HepG2 (cell line): ENCODE data around the gene RARA. TPM values are rescaled to one million over a fixed set of nuclear protein-coding genes. Genes with fewer than 3 reads are reported as not detected.

Experiments used
- CREM ChIP-seq, 2 experiments: sonication (generic) in 1 of 2; formaldehyde crosslinking in 1 of 2; IDR thresholded peaks; 2 replicates each; pipeline versions ENCODE4 v1.4.0 to v1.6.1; 2016 to 2020; ENCODE audit warnings: antibody characterized with exemption in 1 of 2, mild to moderate bottlenecking in 1 of 2, missing genetic modification reagents in 1 of 2
- ETV5 ChIP-seq: IDR thresholded peaks from 2 replicates; pipeline ENCODE4 v1.6.1; 2018; ENCODE audit warnings: missing biosample characterization, missing genetic modification reagents, inconsistent platforms, borderline replicate concordance
- HNRNPH1 ChIP-seq: fragments of 200-400 bp; formaldehyde crosslinking; optimal IDR thresholded peaks from 2 replicates; pipeline ENCODE3; 2017; ENCODE audit warnings: mild to moderate bottlenecking, low read depth, low read length
- KLF11 ChIP-seq: IDR thresholded peaks from 2 replicates; pipeline ENCODE4 v1.6.1; 2016; ENCODE audit warnings: missing compliant biosample characterization
- MAFF ChIP-seq: IDR thresholded peaks from 2 replicates; pipeline ENCODE4 v1.6.1; 2011; ENCODE audit warnings: low read depth, low read length, improper control_type of control experiment
- MLLT10 ChIP-seq: sonication (generic); formaldehyde crosslinking; IDR thresholded peaks from 2 replicates; pipeline ENCODE4 v1.4.0; 2020; ENCODE audit warnings: missing genetic modification reagents
- NFE2L2 ChIP-seq: fragments of 150-350 bp; IDR thresholded peaks from 2 replicates; pipeline ENCODE4 v1.6.1; 2014; ENCODE audit warnings: low read length
- RFX1 ChIP-seq: fragments of 450-650 bp; IDR thresholded peaks from 2 replicates; pipeline ENCODE4 v1.6.1; 2017
- SATB2 ChIP-seq: sonication (generic); formaldehyde crosslinking; IDR thresholded peaks from 2 replicates; pipeline ENCODE4 v1.5.0; 2020; ENCODE audit warnings: missing genetic modification reagents
- SP2 ChIP-seq: sonication (generic); formaldehyde crosslinking; IDR thresholded peaks from 2 replicates; pipeline ENCODE4 v1.5.1; 2020; ENCODE audit warnings: mild to moderate bottlenecking, missing genetic modification reagents
- SSRP1 ChIP-seq: IDR thresholded peaks from 2 replicates; pipeline ENCODE4 v1.6.1; 2016; ENCODE audit warnings: control low read depth
- TARDBP ChIP-seq: sonication (generic); formaldehyde crosslinking; IDR thresholded peaks from 2 replicates; pipeline ENCODE4 v1.8.0; 2022; ENCODE audit warnings: mild to moderate bottlenecking, missing genetic modification reagents
- THAP11 ChIP-seq: IDR thresholded peaks from 2 replicates; pipeline ENCODE4 v1.6.1; 2016; ENCODE audit warnings: missing biosample characterization, missing genetic modification reagents
- TOPORS ChIP-seq: sonication (generic); formaldehyde crosslinking; IDR thresholded peaks from 2 replicates; pipeline ENCODE4 v1.8.0; 2023; ENCODE audit warnings: mild to moderate bottlenecking, missing genetic modification reagents
- TP53 ChIP-seq: sonication (generic); formaldehyde crosslinking; conservative IDR thresholded peaks from 2 replicates; pipeline ENCODE4 v1.4.0; 2020; ENCODE audit warnings: missing genetic modification reagents
- polyA plus RNA-seq, 8 experiments: library from polyadenylated mRNA; depleted of rRNA in 3 of 8; stranded (reverse) in 7 of 8; unstranded in 1 of 8; fragments of >200 nt; fragmentation: Illumina TruSeq in 4 of 8; extraction: Trizol in 4 of 8; gene quantifications; 2 replicates each; pipeline versions ENCODE4 v1.2.1 to v1.2.3, GENCODE V29; 2011 to 2016; ENCODE audit warnings: low read depth in 4 of 8, missing spikeins in 1 of 8, mixed read lengths in 1 of 8; ENCODE audit not compliant: insufficient read depth in 1 of 8
- total RNA-seq, 5 experiments: library from RNA; depleted of rRNA; stranded (reverse); fragments of >200 nt; fragmentation: Illumina TruSeq; extraction: Trizol; gene quantifications; 2 replicates each; pipeline ENCODE4 v1.2.3, GENCODE V29; 2016; ENCODE audit warnings: low read depth in 1 of 5
- TF ChIP-seq, protein P1 (sequence below): sonication (generic); formaldehyde crosslinking; IDR thresholded peaks from 2 replicates; pipeline ENCODE4 v1.5.0; 2020; ENCODE audit warnings: mild to moderate bottlenecking, missing genetic modification reagents, borderline replicate concordance
- TF ChIP-seq, protein P2 (sequence below): IDR thresholded peaks from 2 replicates; pipeline ENCODE4 v1.6.1; 2016; ENCODE audit warnings: low read depth, control low read depth
- TF ChIP-seq, protein P3 (sequence below): sonication (generic); formaldehyde crosslinking; IDR thresholded peaks from 2 replicates; pipeline ENCODE4 v1.4.0; 2020; ENCODE audit warnings: mild to moderate bottlenecking, missing genetic modification reagents

RARA gene
- total and polyA plus RNA-seq, 2 of the 13 experiments (the other 11 are each of a cell fraction or from before 2014, with no cell fraction given) = 6.4 to 8.6 TPM

DNA sequence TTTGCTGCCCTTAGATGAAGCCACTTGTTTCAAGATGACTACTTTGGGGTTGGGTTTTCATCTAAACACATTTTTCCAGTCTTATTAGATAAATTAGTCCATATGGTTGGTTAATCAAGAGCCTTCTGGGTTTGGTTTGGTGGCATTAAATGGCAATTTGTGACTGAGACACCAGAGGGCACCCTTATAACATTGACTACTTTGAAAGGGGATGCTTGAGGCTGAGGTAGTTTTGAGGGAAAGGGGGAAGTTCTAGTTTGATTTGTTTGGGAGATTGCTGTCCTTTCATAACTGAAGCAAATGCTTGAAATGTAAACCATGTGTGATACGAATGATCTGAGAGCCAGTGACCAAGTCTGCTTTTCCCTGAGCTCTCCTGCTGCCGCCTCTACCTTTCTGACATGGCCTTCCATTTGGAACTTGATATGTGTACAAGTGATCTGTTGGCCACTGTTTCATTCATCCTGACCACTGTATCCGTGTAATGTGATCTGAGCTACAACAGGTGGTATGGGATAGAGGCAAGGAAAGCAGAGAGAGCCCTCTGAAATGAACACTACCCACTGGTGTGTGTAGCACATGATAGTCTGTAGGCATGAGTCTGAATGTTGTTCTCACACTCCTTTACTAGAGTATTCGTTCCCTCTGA lies 5.8 kb upstream of the RARA start (continued):
- TF ChIP-seq, protein P1, sequence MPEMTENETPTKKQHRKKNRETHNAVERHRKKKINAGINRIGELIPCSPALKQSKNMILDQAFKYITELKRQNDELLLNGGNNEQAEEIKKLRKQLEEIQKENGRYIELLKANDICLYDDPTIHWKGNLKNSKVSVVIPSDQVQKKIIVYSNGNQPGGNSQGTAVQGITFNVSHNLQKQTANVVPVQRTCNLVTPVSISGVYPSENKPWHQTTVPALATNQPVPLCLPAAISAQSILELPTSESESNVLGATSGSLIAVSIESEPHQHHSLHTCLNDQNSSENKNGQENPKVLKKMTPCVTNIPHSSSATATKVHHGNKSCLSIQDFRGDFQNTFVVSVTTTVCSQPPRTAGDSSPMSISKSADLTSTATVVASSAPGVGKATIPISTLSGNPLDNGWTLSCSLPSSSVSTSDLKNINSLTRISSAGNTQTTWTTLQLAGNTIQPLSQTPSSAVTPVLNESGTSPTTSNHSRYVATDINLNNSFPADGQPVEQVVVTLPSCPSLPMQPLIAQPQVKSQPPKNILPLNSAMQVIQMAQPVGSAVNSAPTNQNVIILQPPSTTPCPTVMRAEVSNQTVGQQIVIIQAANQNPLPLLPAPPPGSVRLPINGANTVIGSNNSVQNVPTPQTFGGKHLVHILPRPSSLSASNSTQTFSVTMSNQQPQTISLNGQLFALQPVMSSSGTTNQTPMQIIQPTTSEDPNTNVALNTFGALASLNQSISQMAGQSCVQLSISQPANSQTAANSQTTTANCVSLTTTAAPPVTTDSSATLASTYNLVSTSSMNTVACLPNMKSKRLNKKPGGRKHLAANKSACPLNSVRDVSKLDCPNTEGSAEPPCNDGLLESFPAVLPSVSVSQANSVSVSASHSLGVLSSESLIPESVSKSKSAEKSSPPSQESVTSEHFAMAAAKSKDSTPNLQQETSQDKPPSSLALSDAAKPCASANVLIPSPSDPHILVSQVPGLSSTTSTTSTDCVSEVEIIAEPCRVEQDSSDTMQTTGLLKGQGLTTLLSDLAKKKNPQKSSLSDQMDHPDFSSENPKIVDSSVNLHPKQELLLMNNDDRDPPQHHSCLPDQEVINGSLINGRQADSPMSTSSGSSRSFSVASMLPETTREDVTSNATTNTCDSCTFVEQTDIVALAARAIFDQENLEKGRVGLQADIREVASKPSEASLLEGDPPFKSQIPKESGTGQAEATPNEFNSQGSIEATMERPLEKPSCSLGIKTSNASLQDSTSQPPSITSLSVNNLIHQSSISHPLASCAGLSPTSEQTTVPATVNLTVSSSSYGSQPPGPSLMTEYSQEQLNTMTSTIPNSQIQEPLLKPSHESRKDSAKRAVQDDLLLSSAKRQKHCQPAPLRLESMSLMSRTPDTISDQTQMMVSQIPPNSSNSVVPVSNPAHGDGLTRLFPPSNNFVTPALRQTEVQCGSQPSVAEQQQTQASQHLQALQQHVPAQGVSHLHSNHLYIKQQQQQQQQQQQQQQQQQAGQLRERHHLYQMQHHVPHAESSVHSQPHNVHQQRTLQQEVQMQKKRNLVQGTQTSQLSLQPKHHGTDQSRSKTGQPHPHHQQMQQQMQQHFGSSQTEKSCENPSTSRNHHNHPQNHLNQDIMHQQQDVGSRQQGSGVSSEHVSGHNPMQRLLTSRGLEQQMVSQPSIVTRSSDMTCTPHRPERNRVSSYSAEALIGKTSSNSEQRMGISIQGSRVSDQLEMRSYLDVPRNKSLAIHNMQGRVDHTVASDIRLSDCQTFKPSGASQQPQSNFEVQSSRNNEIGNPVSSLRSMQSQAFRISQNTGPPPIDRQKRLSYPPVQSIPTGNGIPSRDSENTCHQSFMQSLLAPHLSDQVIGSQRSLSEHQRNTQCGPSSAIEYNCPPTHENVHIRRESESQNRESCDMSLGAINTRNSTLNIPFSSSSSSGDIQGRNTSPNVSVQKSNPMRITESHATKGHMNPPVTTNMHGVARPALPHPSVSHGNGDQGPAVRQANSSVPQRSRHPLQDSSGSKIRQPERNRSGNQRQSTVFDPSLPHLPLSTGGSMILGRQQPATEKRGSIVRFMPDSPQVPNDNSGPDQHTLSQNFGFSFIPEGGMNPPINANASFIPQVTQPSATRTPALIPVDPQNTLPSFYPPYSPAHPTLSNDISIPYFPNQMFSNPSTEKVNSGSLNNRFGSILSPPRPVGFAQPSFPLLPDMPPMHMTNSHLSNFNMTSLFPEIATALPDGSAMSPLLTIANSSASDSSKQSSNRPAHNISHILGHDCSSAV (CRISPR knock-in tag) = no peak
- TF ChIP-seq THAP11 (CRISPR knock-in tag) (no peak), SATB2 (CRISPR knock-in tag) (no peak), SSRP1 (no peak), NFE2L2 (no peak), HNRNPH1 (no peak), TARDBP (CRISPR knock-in tag) (no peak), RFX1 (no peak), CREM (IDR thresholded peaks at IDR 0.05) (no peak), CREM (CRISPR knock-in tag; IDR thresholded peaks at IDR 0.05) (no peak), TP53 (CRISPR knock-in tag) (peak; percentile 72; the same call in 1 of the 2 replicates), TOPORS (CRISPR knock-in tag) (no peak), SP2 (CRISPR knock-in tag) (no peak), MLLT10 (CRISPR knock-in tag) (no peak), ETV5 (CRISPR knock-in tag) (no peak), KLF11 (CRISPR knock-in tag) (no peak), MAFF (no peak)
- TF ChIP-seq, protein P2, sequence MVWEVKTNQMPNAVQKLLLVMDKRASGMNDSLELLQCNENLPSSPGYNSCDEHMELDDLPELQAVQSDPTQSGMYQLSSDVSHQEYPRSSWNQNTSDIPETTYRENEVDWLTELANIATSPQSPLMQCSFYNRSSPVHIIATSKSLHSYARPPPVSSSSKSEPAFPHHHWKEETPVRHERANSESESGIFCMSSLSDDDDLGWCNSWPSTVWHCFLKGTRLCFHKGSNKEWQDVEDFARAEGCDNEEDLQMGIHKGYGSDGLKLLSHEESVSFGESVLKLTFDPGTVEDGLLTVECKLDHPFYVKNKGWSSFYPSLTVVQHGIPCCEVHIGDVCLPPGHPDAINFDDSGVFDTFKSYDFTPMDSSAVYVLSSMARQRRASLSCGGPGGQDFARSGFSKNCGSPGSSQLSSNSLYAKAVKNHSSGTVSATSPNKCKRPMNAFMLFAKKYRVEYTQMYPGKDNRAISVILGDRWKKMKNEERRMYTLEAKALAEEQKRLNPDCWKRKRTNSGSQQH = no peak
- TF ChIP-seq, protein P3, sequence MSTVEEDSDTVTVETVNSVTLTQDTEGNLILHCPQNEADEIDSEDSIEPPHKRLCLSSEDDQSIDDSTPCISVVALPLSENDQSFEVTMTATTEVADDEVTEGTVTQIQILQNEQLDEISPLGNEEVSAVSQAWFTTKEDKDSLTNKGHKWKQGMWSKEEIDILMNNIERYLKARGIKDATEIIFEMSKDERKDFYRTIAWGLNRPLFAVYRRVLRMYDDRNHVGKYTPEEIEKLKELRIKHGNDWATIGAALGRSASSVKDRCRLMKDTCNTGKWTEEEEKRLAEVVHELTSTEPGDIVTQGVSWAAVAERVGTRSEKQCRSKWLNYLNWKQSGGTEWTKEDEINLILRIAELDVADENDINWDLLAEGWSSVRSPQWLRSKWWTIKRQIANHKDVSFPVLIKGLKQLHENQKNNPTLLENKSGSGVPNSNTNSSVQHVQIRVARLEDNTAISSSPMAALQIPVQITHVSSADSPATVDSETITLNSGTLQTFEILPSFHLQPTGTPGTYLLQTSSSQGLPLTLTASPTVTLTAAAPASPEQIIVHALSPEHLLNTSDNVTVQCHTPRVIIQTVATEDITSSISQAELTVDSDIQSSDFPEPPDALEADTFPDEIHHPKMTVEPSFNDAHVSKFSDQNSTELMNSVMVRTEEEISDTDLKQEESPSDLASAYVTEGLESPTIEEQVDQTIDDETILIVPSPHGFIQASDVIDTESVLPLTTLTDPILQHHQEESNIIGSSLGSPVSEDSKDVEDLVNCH = no peak
